Left ventricle myocardium inferior (tissue), 1 donor: ENCODE data around the gene CPPED1. TPM values are rescaled to one million over a fixed set of nuclear protein-coding genes. Genes with fewer than 3 reads are reported as not detected.

ENCODE experiments used
- DNase-seq: peaks from one replicate; pipeline ENCODE4 v3.0.0-alpha.2; 2020
- H3K27ac ChIP-seq: fragments of 200-600 bp; replicated peaks from 2 replicates; pipeline ENCODE4 v1.8.0; 2021
- H3K27me3 ChIP-seq: fragments of 200-600 bp; 2 replicates; pipeline ENCODE4 v1.8.0; 2021; ENCODE audit warnings: low read depth
- H3K36me3 ChIP-seq: fragments of 200-600 bp; 2 replicates; pipeline ENCODE4 v1.8.0; 2021
- H3K4me1 ChIP-seq: fragments of 200-600 bp; 2 replicates; pipeline ENCODE4 v1.8.0; 2021
- H3K4me3 ChIP-seq: fragments of 200-600 bp; 2 replicates; pipeline ENCODE4 v1.8.0; 2021; ENCODE audit warnings: mild to moderate bottlenecking, moderate library complexity
- H3K9me3 ChIP-seq: fragments of 200-600 bp; replicated peaks from 2 replicates; pipeline ENCODE4 v1.8.0; 2021
- CTCF ChIP-seq: fragments of 200-600 bp; IDR thresholded peaks from 2 replicates; pipeline ENCODE4 v1.8.0; 2021; ENCODE audit warnings: antibody characterized with exemption, mild to moderate bottlenecking, borderline replicate concordance
- intact Hi-C: fragments of 100-400 bp; cut with micrococcal nuclease; formaldehyde crosslinking; loops from one replicate; pipeline ENCODE4 v1.11.0; 2022
- total RNA-seq: library from RNA; stranded (reverse); fragmentation: NEBNext Ultra II Directional; extraction: Animal tissue kit (Norgen Biotek cat#: 25700); gene quantifications from one replicate; pipeline ENCODE4 v1.2.1, GENCODE V29; 2021
- donor health status: DM: no; HTN: yes; CAD: no; lungs with severe emphysema.

CPPED1 gene
- total RNA-seq, 1 donor from 2014 or later = 12.4 TPM

- Histone ChIP-seq H3K36me3 (no peaks in the 10 kb centered on the region), H3K9me3 (no peaks in the 10 kb centered on the region), H3K27me3 (no peaks in the 10 kb centered on the region), H3K4me1 (no peaks in the 10 kb centered on the region), H3K4me3 (no peak overlapping the region), H3K27ac (no peak overlapping the region)
- no peak for DNase-seq
- intact Hi-C loops = loop anchor here (10.0 kb wide), 1 partner anchor 55 kb away; no protein-coding TSS in a partner anchor
- TF ChIP-seq CTCF = no peak
These were observed 113.7 kb downstream of the CPPED1 start for GRCh38 chr16:12690024-12690423.

GRCh38 chr16:12688951-12689850 is 114.5 kb downstream of the CPPED1 start:
- no peak for TF ChIP-seq CTCF
- H3K36me3 ChIP-seq = no peaks in the 10 kb centered on the region

GRCh38 chr16:12685806-12686205 is 117.9 kb downstream of the CPPED1 start:
- DNase-seq = no peak
- H3K36me3 ChIP-seq = no peaks in the 10 kb centered on the region
- H3K9me3 ChIP-seq = peaks cover under 1% of the 10 kb centered on the region
- no peaks in the 10 kb centered on the region for H3K27me3 ChIP-seq
- no peak for TF ChIP-seq CTCF
- H3K27ac ChIP-seq = no peak overlapping the region
- H3K4me1 ChIP-seq = no peaks in the 10 kb centered on the region
- intact Hi-C loops = no loop called here
- no peak overlapping the region for H3K4me3 ChIP-seq

More at GRCh38 chr16:12688951-12689850, 114.5 kb downstream of the CPPED1 start:
- H3K27me3 ChIP-seq = no peaks in the 10 kb centered on the region
- no peak for DNase-seq
- no peak overlapping the region for H3K27ac ChIP-seq
- intact Hi-C loops = no loop called here
- H3K4me1 ChIP-seq = no peaks in the 10 kb centered on the region
- no peak overlapping the region for H3K4me3 ChIP-seq
- no peaks in the 10 kb centered on the region for H3K9me3 ChIP-seq

GRCh38 chr16:12682432-12683165 is 121.1 kb downstream of the CPPED1 start:
- H3K9me3 ChIP-seq = peaks cover 29% of the 10 kb centered on the region
- intact Hi-C loops = no loop called here
- no peaks in the 10 kb centered on the region for H3K4me1 ChIP-seq
- H3K36me3 ChIP-seq = no peaks in the 10 kb centered on the region
- no peak overlapping the region for H3K4me3 ChIP-seq
- H3K27me3 ChIP-seq = no peaks in the 10 kb centered on the region
- no peak for TF ChIP-seq CTCF
- no peak for DNase-seq
- no peak overlapping the region for H3K27ac ChIP-seq

- H3K9me3 ChIP-seq = peaks cover 29% of the 10 kb centered on the region
- H3K27me3 ChIP-seq = no peaks in the 10 kb centered on the region
- H3K4me1 ChIP-seq = no peaks in the 10 kb centered on the region
- H3K27ac ChIP-seq = no peak overlapping the region
- peak; percentile 26 for DNase-seq
- intact Hi-C loops = no loop called here
- TF ChIP-seq CTCF = no peak
- no peaks in the 10 kb centered on the region for H3K36me3 ChIP-seq
- H3K4me3 ChIP-seq = no peak overlapping the region
These were observed 122.0 kb downstream of the CPPED1 start for GRCh38 chr16:12681653-12682052.
